ENCODE results near the gene TRABD. TPM values are rescaled to one million over a fixed set of nuclear protein-coding genes. Genes with fewer than 3 reads are reported as not detected.

Gene TRABD
- total RNA-seq, 2 donors from 2014 or later: 82.8 to 110 TPM

DNA sequence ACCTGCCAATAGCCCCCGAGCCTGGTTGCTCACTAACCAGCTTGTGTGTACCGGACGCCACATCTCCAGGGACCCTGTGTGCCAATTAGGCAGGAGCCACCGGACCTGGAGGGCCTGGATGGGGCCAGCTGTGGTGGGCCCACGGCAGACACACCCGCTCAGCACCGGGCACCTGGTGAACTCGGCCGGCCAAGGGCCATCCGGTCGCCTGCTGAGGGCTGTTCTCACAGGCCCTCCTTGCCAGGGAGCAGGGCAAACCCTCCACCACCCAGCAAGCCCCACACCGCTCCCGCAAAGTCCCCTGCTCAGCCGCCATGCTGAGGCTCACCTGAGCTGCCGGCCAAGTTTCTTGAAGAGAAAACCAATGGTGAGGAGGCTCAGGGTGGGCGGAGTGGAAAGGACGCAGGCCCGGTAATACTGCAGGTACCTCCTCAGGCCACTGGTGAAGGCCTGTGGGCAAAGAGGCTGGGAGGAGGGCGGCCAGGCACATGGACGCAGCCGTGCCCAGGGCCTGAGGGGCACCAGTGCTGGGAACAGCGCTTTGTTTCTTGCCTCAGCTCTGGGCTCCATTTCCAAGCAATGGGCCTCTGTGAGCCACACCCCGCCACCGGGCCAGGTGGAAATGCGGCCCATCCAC, 42.0 kb downstream of the TRABD start:
- Histone ChIP-seq H3K36me3 (replicated peaks in 1 of 2; ENCODE audit: insufficient read depth in 1 of 2, low read depth in 2 of 2) (peaks cover 5 to 9% of the 10 kb centered on the region in 2 donors), H3K4me3 (no peak overlapping the region), H3K9me3 (no peaks in the 10 kb centered on the region), H3K4me1 (peaks cover 9% of the 10 kb centered on the region), H3K27me3 (no peaks in the 10 kb centered on the region), H3K27ac (no peak overlapping the region)
- DNase-seq: no peak
- no peak for ATAC-seq
- TF ChIP-seq POLR2A (IDR thresholded peaks at IDR 0.05): no peak
- TF ChIP-seq, protein P1, sequence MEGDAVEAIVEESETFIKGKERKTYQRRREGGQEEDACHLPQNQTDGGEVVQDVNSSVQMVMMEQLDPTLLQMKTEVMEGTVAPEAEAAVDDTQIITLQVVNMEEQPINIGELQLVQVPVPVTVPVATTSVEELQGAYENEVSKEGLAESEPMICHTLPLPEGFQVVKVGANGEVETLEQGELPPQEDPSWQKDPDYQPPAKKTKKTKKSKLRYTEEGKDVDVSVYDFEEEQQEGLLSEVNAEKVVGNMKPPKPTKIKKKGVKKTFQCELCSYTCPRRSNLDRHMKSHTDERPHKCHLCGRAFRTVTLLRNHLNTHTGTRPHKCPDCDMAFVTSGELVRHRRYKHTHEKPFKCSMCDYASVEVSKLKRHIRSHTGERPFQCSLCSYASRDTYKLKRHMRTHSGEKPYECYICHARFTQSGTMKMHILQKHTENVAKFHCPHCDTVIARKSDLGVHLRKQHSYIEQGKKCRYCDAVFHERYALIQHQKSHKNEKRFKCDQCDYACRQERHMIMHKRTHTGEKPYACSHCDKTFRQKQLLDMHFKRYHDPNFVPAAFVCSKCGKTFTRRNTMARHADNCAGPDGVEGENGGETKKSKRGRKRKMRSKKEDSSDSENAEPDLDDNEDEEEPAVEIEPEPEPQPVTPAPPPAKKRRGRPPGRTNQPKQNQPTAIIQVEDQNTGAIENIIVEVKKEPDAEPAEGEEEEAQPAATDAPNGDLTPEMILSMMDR (IDR thresholded peaks at IDR 0.05): no peak
- 89 to 90% methylated on average over 18 to 25 of the region's 25 CpGs for WGBS, 2 donors
- intact Hi-C loops (cut with DNase I): no loop called here

DNA sequence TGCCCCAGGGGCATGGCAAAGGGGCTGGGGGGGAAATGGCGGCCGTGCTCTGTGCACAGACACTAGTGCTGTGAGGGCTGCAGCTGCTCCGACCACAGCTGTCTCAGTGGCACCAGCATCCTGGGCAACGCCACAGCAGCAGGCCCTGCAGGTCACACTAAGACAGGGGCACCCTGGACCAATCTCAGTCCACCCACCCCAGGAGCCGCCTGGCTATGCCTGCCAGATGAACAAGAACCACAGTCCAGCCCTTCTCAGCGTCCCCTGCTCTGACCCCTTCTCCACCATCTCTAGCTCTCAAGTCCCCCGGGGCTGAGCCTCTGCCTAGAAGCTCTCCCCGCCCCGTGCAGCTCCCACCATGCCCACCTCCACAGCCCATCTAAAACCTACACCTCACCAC, 42.7 kb downstream of the TRABD start:
- ATAC-seq (no peak), DNase-seq (no peak)
- Histone ChIP-seq H3K4me1 (peaks cover 9% of the 10 kb centered on the region), H3K27ac (no peak overlapping the region), H3K36me3 (replicated peaks in 1 of 2; ENCODE audit: insufficient read depth in 1 of 2, low read depth in 2 of 2) (peaks cover 4 to 5% of the 10 kb centered on the region in 2 donors), H3K9me3 (no peaks in the 10 kb centered on the region), H3K27me3 (no peaks in the 10 kb centered on the region), H3K4me3 (no peak overlapping the region)
- TF ChIP-seq, protein P1 (IDR thresholded peaks at IDR 0.05): no peak
- no peak for TF ChIP-seq POLR2A (IDR thresholded peaks at IDR 0.05)
- 94 to 100% methylated on average over 5 to 9 of the region's 9 CpGs for WGBS, 2 donors
- intact Hi-C loops (cut with DNase I): no loop called here

DNA sequence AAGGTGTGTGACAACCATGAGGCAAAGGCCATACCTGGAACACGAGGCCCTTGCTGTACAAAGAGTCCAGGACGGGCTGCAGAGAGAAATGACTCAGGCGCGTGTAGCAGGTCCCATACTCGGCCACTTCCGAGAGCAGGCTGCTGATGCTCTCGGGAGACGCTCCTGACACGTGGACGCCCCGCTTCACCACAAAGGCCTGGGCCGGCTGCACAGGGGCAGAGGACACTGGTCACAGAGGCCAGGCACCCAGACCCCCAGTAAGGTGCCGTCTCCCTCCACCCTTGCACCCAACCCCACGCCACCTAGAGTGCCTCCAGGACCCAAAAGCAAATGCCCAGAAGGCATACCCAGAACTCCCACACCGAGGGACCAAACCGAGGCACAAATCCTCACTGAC, 43.7 kb downstream of the TRABD start:
- Histone ChIP-seq H3K27ac (no peak overlapping the region), H3K27me3 (no peaks in the 10 kb centered on the region), H3K36me3 (replicated peaks in 1 of 2; ENCODE audit: insufficient read depth in 1 of 2, low read depth in 2 of 2) (peaks cover 0 to 5% of the 10 kb centered on the region in 2 donors), H3K4me3 (no peak overlapping the region), H3K4me1 (peaks cover 9% of the 10 kb centered on the region), H3K9me3 (no peaks in the 10 kb centered on the region)
- ATAC-seq: no peak
- TF ChIP-seq, protein P1 (IDR thresholded peaks at IDR 0.05): no peak
- no peak for DNase-seq
- 94 to 98% methylated on average over 5 to 12 of the region's 16 CpGs for WGBS, 2 donors
- intact Hi-C loops (cut with DNase I): no loop called here

DNA sequence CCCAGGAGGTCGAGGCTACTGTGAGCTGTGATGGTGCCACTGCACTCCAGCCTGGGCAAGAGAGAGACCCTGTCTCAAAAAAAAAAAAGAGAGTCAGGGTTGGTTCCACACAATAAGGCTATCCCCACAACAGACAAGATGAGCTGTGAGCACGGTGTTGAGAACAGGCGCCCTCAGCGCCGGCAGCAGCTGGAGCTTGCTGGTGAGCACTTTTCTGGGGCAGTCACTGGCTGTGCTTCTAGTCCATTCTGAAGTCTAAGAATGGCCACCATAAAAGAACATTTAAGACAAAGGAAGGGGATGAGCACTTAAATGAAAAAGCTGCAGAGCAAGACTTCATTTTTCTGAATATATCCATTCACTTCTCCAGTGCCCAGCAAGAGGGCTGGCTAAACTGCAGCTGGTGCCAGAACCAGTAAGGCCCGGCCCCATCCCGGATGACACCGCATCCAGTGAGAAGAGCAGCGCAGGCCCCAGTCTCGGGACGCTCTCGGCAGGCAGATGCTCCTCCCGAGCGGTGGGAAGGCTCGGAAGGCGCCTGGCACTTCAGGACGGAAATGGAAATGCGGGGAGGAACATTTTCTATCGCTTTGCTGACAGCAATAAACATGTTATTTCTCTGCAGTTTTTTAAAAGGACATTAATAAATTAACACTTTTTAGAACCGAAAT, 46.9 kb downstream of the TRABD start:
- ATAC-seq (no peak), DNase-seq (no peak)
- TF ChIP-seq POLR2A (IDR thresholded peaks at IDR 0.05): no peak
- no peaks in the 10 kb centered on the region for H3K27me3 ChIP-seq
- intact Hi-C loops (cut with DNase I): no loop called here
- H3K36me3 ChIP-seq (replicated peaks in 1 of 2; ENCODE audit: insufficient read depth in 1 of 2, low read depth in 2 of 2): no peaks in the 10 kb centered on the region
- H3K4me3 ChIP-seq: no peak overlapping the region
- H3K27ac ChIP-seq: no peak overlapping the region
- 87 to 89% methylated on average over 20 of the region's 20 CpGs for WGBS, 2 donors
- no peaks in the 10 kb centered on the region for H3K4me1 ChIP-seq
- no peaks in the 10 kb centered on the region for H3K9me3 ChIP-seq

DNA sequence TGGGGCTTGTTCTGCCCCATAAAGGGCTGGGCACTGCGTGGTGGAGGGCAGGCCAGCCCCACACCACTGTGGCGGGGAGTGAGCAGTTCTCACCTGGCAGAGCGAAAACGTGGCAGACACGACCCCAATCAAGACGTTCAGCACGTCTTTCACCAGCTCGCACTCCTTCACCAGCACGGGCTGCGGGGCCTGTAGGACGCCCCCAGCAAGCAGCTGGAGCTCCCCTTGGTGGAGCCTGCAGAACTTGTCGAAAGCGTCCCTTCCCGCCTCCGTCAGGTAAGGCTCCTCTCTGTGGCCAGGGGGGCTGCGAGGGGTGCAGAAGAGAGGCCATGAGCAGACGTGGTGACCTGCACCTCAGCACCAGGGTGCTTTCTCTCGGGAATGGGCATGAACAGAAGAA, 47.5 kb downstream of the TRABD start:
- no peak for TF ChIP-seq POLR2A (IDR thresholded peaks at IDR 0.05)
- TF ChIP-seq, protein P1 (IDR thresholded peaks at IDR 0.05): no peak
- intact Hi-C loops (cut with DNase I): no loop called here
- no peaks in the 10 kb centered on the region for H3K4me1 ChIP-seq
- H3K4me3 ChIP-seq: no peak overlapping the region
- H3K36me3 ChIP-seq (replicated peaks in 1 of 2; ENCODE audit: insufficient read depth in 1 of 2, low read depth in 2 of 2): no peaks in the 10 kb centered on the region
- H3K27ac ChIP-seq: no peak overlapping the region
- ATAC-seq: no peak
- H3K27me3 ChIP-seq: no peaks in the 10 kb centered on the region
- no peaks in the 10 kb centered on the region for H3K9me3 ChIP-seq
- no peak for DNase-seq
- 86 to 89% methylated on average over 13 to 18 of the region's 18 CpGs for whole genome bisulfite sequencing, 2 donors
